ENCODE data around the gene GNLY. TPM values are rescaled to one million over a fixed set of nuclear protein-coding genes. Genes with fewer than 3 reads are reported as not detected.

GNLY gene
- total RNA-seq, 1 donor from 2014 or later, result 21.5 TPM

DNA sequence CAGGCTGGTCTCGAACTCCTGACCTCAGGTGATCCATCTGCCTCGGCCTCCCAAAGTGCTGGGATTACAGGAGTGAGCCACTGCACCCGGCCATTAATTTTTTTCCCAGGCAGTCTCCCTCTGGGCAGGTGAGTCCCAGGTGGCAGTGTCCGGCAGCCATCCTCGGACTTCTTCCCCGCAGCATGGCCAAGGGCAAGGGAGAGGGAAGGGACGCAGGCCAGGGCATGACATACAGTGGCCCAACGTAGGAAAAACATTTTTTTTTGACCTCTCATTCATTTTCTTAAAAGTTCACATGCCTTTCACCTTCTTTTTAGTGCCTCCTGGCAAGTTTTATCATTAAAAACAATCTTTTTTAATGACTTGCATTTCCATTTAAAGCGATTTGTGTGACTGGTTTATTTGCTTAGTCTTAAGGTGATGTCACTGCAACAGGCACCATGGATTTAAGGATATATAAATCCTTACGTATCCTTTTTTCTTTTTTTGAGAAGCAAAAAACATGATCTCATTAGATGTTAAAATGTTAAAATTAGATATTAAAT, 36.6 kb downstream of the GNLY start:
- intact Hi-C loops (cut with DNase I), result no loop called here
- DNase-seq, result no peak
- TF ChIP-seq, protein P1, sequence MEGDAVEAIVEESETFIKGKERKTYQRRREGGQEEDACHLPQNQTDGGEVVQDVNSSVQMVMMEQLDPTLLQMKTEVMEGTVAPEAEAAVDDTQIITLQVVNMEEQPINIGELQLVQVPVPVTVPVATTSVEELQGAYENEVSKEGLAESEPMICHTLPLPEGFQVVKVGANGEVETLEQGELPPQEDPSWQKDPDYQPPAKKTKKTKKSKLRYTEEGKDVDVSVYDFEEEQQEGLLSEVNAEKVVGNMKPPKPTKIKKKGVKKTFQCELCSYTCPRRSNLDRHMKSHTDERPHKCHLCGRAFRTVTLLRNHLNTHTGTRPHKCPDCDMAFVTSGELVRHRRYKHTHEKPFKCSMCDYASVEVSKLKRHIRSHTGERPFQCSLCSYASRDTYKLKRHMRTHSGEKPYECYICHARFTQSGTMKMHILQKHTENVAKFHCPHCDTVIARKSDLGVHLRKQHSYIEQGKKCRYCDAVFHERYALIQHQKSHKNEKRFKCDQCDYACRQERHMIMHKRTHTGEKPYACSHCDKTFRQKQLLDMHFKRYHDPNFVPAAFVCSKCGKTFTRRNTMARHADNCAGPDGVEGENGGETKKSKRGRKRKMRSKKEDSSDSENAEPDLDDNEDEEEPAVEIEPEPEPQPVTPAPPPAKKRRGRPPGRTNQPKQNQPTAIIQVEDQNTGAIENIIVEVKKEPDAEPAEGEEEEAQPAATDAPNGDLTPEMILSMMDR (IDR thresholded peaks at IDR 0.05), result no peak
- ATAC-seq, result no peak
- H3K36me3 ChIP-seq, result no peaks in the 10 kb centered on the region
- H3K4me3 ChIP-seq, result no peak overlapping the region
- H3K27me3 ChIP-seq (ENCODE audit: low read depth), result no peaks in the 10 kb centered on the region
- peaks cover 39% of the 10 kb centered on the region for H3K4me1 ChIP-seq
- no peaks in the 10 kb centered on the region for H3K9me3 ChIP-seq
- H3K27ac ChIP-seq, result no peak overlapping the region

- intact Hi-C loops (cut with DNase I), result no loop called here
- no peaks in the 10 kb centered on the region for H3K36me3 ChIP-seq
- no peaks in the 10 kb centered on the region for H3K27me3 ChIP-seq (ENCODE audit: low read depth)
- H3K4me3 ChIP-seq, result no peak overlapping the region
- no peak overlapping the region for H3K27ac ChIP-seq
- TF ChIP-seq, protein P1 (IDR thresholded peaks at IDR 0.05), result no peak
- peaks cover 45% of the 10 kb centered on the region for H3K4me1 ChIP-seq
- DNase-seq (no peak), ATAC-seq (no peak)
- no peaks in the 10 kb centered on the region for H3K9me3 ChIP-seq
These were observed 37.4 kb downstream of the GNLY start for GRCh38 chr2:85731606-85732005.

GRCh38 chr2:85732467-85733120, 38.4 kb downstream of the GNLY start:
- no peak overlapping the region for H3K4me3 ChIP-seq
- no peaks in the 10 kb centered on the region for H3K27me3 ChIP-seq (ENCODE audit: low read depth)
- no peak overlapping the region for H3K27ac ChIP-seq
- no peaks in the 10 kb centered on the region for H3K9me3 ChIP-seq
- H3K36me3 ChIP-seq, result no peaks in the 10 kb centered on the region
- intact Hi-C loops (cut with DNase I), result no loop called here
- DNase-seq (no peak), ATAC-seq (no peak)
- TF ChIP-seq, protein P1 (IDR thresholded peaks at IDR 0.05), result no peak
- peaks cover 43% of the 10 kb centered on the region for H3K4me1 ChIP-seq

- Histone ChIP-seq H3K4me1 (peaks cover 35% of the 10 kb centered on the region), H3K4me3 (no peak overlapping the region), H3K36me3 (no peaks in the 10 kb centered on the region), H3K27ac (no peak overlapping the region), H3K9me3 (no peaks in the 10 kb centered on the region), H3K27me3 (ENCODE audit: low read depth) (no peaks in the 10 kb centered on the region)
- ATAC-seq, result no peak
- no peak for DNase-seq
- intact Hi-C loops (cut with DNase I), result no loop called here
- TF ChIP-seq, protein P1 (IDR thresholded peaks at IDR 0.05), result no peak
These were observed 39.2 kb downstream of the GNLY start for GRCh38 chr2:85733121-85733960.

GRCh38 chr2:85734015-85734414, 39.9 kb downstream of the GNLY start:
- intact Hi-C loops (cut with DNase I), result no loop called here
- Histone ChIP-seq H3K9me3 (no peaks in the 10 kb centered on the region), H3K4me1 (peaks cover 29% of the 10 kb centered on the region), H3K27me3 (ENCODE audit: low read depth) (no peaks in the 10 kb centered on the region), H3K4me3 (no peak overlapping the region), H3K36me3 (no peaks in the 10 kb centered on the region), H3K27ac (no peak overlapping the region)
- TF ChIP-seq, protein P1 (IDR thresholded peaks at IDR 0.05), result no peak
- DNase-seq (no peak), ATAC-seq (no peak)

Data from lower lobe of right lung (tissue), 2 donors.